ENCODE data around the gene GALNS. TPM values are rescaled to one million over a fixed set of nuclear protein-coding genes. Genes with fewer than 3 reads are reported as not detected.

Gene GALNS
- total and polyA plus RNA-seq, 2 donors (not counting 1 experiment from before 2014, with no cell fraction given): 45.5 to 68.4 TPM

- Histone ChIP-seq H3K9me3 (ENCODE audit: control extremely low read depth in 1 of 3, control insufficient read depth in 2 of 3, insufficient read depth in 1 of 3, low read length in 2 of 3) (peaks cover 0 to 13% (median 0%) of the 10 kb centered on the region in 3 donors), H2AFZ (ENCODE audit: insufficient read depth, low read depth, low read length, poor library complexity, severe bottlenecking) (no peak overlapping the region), H3K4me2 (replicated peaks; ENCODE audit: low read depth, low read length, poor library complexity, severe bottlenecking) (no peak overlapping the region), H3K36me3 (replicated peaks in 1 of 2; ENCODE audit: control extremely low read depth in 1 of 2, control insufficient read depth in 1 of 2, extremely low read depth in 1 of 2, insufficient read depth in 2 of 2, low read length in 1 of 2) (peaks cover 0 to 78% of the 10 kb centered on the region in 2 experiments), H3K9ac (ENCODE audit: low read length) (no peak overlapping the region), H3K4me3 (ENCODE audit: control extremely low read depth in 1 of 5, extremely low read depth in 1 of 5, insufficient read depth in 1 of 5, low read depth in 2 of 5, low read length in 4 of 5) (no peak overlapping the region), H3K4me1 (ENCODE audit: control insufficient read depth in 2 of 2, insufficient read depth in 2 of 2, low read length in 2 of 2) (peaks cover 0 to 8% of the 10 kb centered on the region in 2 donors), H3K27ac (ENCODE audit: low read length in 2 of 2) (no peak overlapping the region), H3K27me3 (replicated peaks in 1 of 4; ENCODE audit: control extremely low read depth in 1 of 4, control insufficient read depth in 3 of 4, insufficient read depth in 4 of 4, low read length in 3 of 4) (no peaks in the 10 kb centered on the region), H3K79me2 (ENCODE audit: control insufficient read depth, insufficient read depth, low read length) (no peaks in the 10 kb centered on the region), H4K20me1 (ENCODE audit: control insufficient read depth, insufficient read depth, low read length, poor library complexity, severe bottlenecking) (peaks cover 90% of the 10 kb centered on the region)
- TF ChIP-seq CTCF (IDR thresholded peaks at IDR 0.05): no peak
- no peak for TF ChIP-seq EZH2 (IDR thresholded peaks at IDR 0.05; ENCODE audit: borderline replicate concordance, insufficient read depth, low read depth, low read length, poor library complexity, severe bottlenecking)
- CTCF ChIA-PET: interaction anchor here (1.0 to 1.2 kb wide), 2 partner anchors 22 to 23 kb away, joined by 3 read pairs; partner anchors contain the start of genes GALNS and TRAPPC2L
- WGBS (ENCODE audit: insufficient coverage): 96% methylated on average over 35 of the region's 36 CpGs
- Mint-ChIP-seq H3K27ac (no peak overlapping the region), H3K4me1 (peaks cover 6% of the 10 kb centered on the region), H3K27me3 (no peaks in the 10 kb centered on the region), H3K9me3 (ENCODE audit: insufficient read depth) (no peaks in the 10 kb centered on the region), H3K4me3 (no peak overlapping the region)
- ATAC-seq (ENCODE audit: low read depth) (no peak), DNase-seq (no peak)
- intact Hi-C loops (cut with micrococcal nuclease): no loop called here
- POLR2A ChIA-PET: interaction anchor here (0.7 kb wide), 1 partner anchor 310 kb away, joined by 3 read pairs; the partner anchor contains the start of gene ZC3H18
Observed at GRCh38 chr16:88880226-88881006, 23.7 kb upstream of the GALNS start.

- Mint-ChIP-seq H3K4me3 (no peak overlapping the region), H3K27ac (no peak overlapping the region), H3K9me3 (ENCODE audit: insufficient read depth) (no peaks in the 10 kb centered on the region), H3K4me1 (peaks cover 6% of the 10 kb centered on the region), H3K27me3 (no peaks in the 10 kb centered on the region)
- Histone ChIP-seq H3K9ac (ENCODE audit: low read length) (no peak overlapping the region), H3K9me3 (ENCODE audit: control extremely low read depth in 1 of 3, control insufficient read depth in 2 of 3, insufficient read depth in 1 of 3, low read length in 2 of 3) (peaks cover 0 to 18% (median 0%) of the 10 kb centered on the region in 3 donors), H3K4me2 (replicated peaks; ENCODE audit: low read depth, low read length, poor library complexity, severe bottlenecking) (no peak overlapping the region), H3K36me3 (replicated peaks in 1 of 2; ENCODE audit: control extremely low read depth in 1 of 2, control insufficient read depth in 1 of 2, extremely low read depth in 1 of 2, insufficient read depth in 2 of 2, low read length in 1 of 2) (peaks cover 0 to 72% of the 10 kb centered on the region in 2 experiments), H4K20me1 (ENCODE audit: control insufficient read depth, insufficient read depth, low read length, poor library complexity, severe bottlenecking) (peaks cover 90% of the 10 kb centered on the region), H3K79me2 (ENCODE audit: control insufficient read depth, insufficient read depth, low read length) (no peaks in the 10 kb centered on the region), H3K4me1 (ENCODE audit: control insufficient read depth in 2 of 2, insufficient read depth in 2 of 2, low read length in 2 of 2) (peaks cover 0 to 8% of the 10 kb centered on the region in 2 donors), H2AFZ (ENCODE audit: insufficient read depth, low read depth, low read length, poor library complexity, severe bottlenecking) (no peak overlapping the region), H3K27me3 (replicated peaks in 1 of 4; ENCODE audit: control extremely low read depth in 1 of 4, control insufficient read depth in 3 of 4, insufficient read depth in 4 of 4, low read length in 3 of 4) (no peaks in the 10 kb centered on the region), H3K27ac (ENCODE audit: low read length in 2 of 2) (no peak overlapping the region), H3K4me3 (ENCODE audit: control extremely low read depth in 1 of 5, extremely low read depth in 1 of 5, insufficient read depth in 1 of 5, low read depth in 2 of 5, low read length in 4 of 5) (no peak overlapping the region)
- WGBS (ENCODE audit: insufficient coverage): 95% methylated on average over 11 of the region's 11 CpGs
- ChIA-PET POLR2A (no interaction called here), CTCF (no interaction called here)
- intact Hi-C loops (cut with micrococcal nuclease): no loop called here
- TF ChIP-seq EZH2 (IDR thresholded peaks at IDR 0.05; ENCODE audit: borderline replicate concordance, insufficient read depth, low read depth, low read length, poor library complexity, severe bottlenecking) (no peak), CTCF (IDR thresholded peaks at IDR 0.05) (no peak)
- DNase-seq (no peak), ATAC-seq (ENCODE audit: low read depth) (no peak)
Observed at GRCh38 chr16:88879788-88880055, 23.0 kb upstream of the GALNS start.

All from B cell (primary cell).